GM18873 (cell line): ENCODE data around the gene COL4A2.

Experiments used
- ATAC-seq: cut with Tn5 transposase; IDR thresholded peaks from one replicate; pipeline ENCODE4 v1.9.1; 2021; ENCODE audit warnings: mild to moderate bottlenecking, moderate library complexity, moderate number of reproducible peaks; ENCODE audit not compliant: unreplicated experiment, low FRiP score

COL4A2 gene

GRCh38 chr13:110306960-110307766 is at the start of gene COL4A2, which contains the start of gene COL4A1:
COL4A2 (plus strand) TSS chr13:110307284; CDS start chr13:110307904, 620 bp downstream.
COL4A1 (minus strand) TSS chr13:110307157; CDS start chr13:110307027, 130 bp downstream.
- ATAC-seq = no peak

GRCh38 chr13:110257408-110257807 is 49.7 kb upstream of the COL4A2 start:
- no peak for ATAC-seq

GRCh38 chr13:110258876-110259631 is 48.0 kb upstream of the COL4A2 start:
- no peak for ATAC-seq

- ATAC-seq = no peak
These were observed 47.4 kb upstream of the COL4A2 start for GRCh38 chr13:110259651-110260050.

GRCh38 chr13:110261166-110262081 is 45.7 kb upstream of the COL4A2 start:
- ATAC-seq = no peak

GRCh38 chr13:110262082-110262436 is 45.0 kb upstream of the COL4A2 start:
- no peak for ATAC-seq

- ATAC-seq = no peak
These were observed 44.4 kb upstream of the COL4A2 start for GRCh38 chr13:110262508-110263291.

GRCh38 chr13:110263404-110263803 is 43.7 kb upstream of the COL4A2 start:
- no peak for ATAC-seq

- ATAC-seq = no peak
These were observed 43.2 kb upstream of the COL4A2 start for GRCh38 chr13:110263888-110264287.

GRCh38 chr13:110264685-110265275 is 42.3 kb upstream of the COL4A2 start:
- ATAC-seq = no peak

GRCh38 chr13:110265341-110265681 is 41.8 kb upstream of the COL4A2 start:
- ATAC-seq = no peak

- ATAC-seq = no peak
These were observed 41.2 kb upstream of the COL4A2 start for GRCh38 chr13:110265682-110266430.

- ATAC-seq = no peak
These were observed 40.7 kb upstream of the COL4A2 start for GRCh38 chr13:110266431-110266809.

- ATAC-seq = no peak
These were observed 40.1 kb upstream of the COL4A2 start for GRCh38 chr13:110266983-110267382.

- ATAC-seq = no peak
These were observed 39.0 kb upstream of the COL4A2 start for GRCh38 chr13:110268061-110268460.

- ATAC-seq = no peak
These were observed 38.4 kb upstream of the COL4A2 start for GRCh38 chr13:110268576-110269185.

GRCh38 chr13:110269509-110270185 is 37.4 kb upstream of the COL4A2 start:
- ATAC-seq = no peak

- ATAC-seq = no peak
These were observed 36.6 kb upstream of the COL4A2 start for GRCh38 chr13:110270507-110270906.
